NOMO-1 (cell line): Measurements from ENCODE around the gene TRPC3.

Experiments
- DNase-seq, 2 experiments: peaks; one replicate each; lab custom pipeline; 2025; ENCODE audit not compliant: unreplicated experiment in 2 of 2; lab: John Stamatoyannopoulos, UW

The TRPC3 gene

DNA sequence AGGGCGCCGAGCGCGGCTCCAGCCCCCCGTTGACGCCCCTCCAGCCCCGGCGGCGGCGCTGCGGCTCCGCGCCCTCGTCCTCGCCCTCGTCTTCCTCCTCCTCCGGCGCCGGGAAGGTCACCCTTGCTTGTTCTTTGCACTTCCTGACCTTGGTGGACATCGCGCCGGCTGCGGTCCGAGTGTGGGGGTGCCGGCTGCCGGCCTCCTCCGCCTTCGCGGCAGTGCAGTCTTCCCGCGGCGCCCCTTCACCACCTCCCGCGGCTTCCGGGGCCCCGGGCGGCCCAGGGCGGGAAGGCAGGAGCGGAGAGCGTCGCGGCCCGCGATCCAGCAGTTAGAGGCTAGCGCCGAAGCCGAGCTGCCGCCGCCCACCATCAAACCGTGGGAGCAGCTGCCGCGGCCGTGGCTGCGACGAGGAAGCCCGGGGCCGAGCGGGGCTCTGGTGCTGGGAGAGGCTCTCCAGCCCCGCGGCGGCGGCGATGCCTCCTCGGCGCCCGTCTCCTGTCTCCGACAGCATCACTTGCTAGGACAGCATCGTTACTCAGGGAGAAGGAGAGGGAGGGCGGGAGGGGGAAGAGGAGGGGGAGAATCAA, at the start of gene TRPC3:
TRPC3 (minus strand) TSS at position 540 of the 590 bp plus-strand sequence; CDS start at position 160, 380 bp downstream.
- no peak for DNase-seq

- no peak for DNase-seq
Observed at GRCh38 chr4:122000849-122001248, 49.0 kb upstream of the TRPC3 start.

GRCh38 chr4:121998024-121998423, 46.2 kb upstream of the TRPC3 start:
- DNase-seq, result no peak

- no peak for DNase-seq
Observed at GRCh38 chr4:121995790-121996537, 44.1 kb upstream of the TRPC3 start.

- DNase-seq, result no peak
Observed at GRCh38 chr4:121991968-121992367, 40.1 kb upstream of the TRPC3 start.

GRCh38 chr4:121990489-121990888, 38.6 kb upstream of the TRPC3 start:
- no peak for DNase-seq

DNA sequence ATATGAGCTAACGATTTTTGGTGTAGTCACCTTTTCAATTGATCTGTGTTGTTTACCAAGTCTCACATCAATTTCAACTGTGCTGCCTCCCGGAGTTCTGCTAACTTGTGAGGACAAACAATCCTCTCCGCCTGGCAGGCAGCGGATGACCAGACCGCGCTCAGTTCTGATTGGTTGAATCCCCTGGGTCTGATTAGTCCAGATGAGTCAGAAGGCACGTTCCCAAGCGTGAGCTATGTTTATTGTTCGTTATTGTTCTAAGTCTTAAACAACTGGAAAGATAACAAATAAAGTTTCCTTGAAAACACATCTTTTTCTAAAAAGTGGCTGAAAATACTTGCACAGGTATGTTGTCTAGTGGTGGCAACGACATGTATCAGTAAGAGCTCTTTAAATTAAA, 37.9 kb upstream of the TRPC3 start:
- no peak for DNase-seq

- DNase-seq, result no peak
Observed at GRCh38 chr4:121988950-121989349, 37.1 kb upstream of the TRPC3 start.

DNA sequence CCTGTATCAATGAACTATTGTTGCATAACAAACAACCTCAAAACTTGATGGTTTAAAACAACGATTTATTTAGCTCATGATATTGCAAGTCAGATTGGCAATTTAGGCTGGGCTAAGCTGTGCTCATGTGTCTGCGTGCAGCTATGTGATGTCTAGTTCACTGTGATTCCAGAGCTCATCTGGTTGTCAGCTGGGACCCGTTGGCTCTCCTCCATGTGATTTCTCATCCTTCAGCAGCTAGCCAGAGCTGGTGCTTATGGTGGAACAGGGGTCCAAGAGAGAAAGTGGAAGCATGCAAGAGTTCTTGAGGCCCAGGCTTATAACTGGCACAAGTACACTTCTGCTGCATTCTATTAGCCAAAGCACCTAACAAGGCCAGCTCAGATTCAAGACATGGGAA, 28.8 kb upstream of the TRPC3 start:
- no peak for DNase-seq

DNA sequence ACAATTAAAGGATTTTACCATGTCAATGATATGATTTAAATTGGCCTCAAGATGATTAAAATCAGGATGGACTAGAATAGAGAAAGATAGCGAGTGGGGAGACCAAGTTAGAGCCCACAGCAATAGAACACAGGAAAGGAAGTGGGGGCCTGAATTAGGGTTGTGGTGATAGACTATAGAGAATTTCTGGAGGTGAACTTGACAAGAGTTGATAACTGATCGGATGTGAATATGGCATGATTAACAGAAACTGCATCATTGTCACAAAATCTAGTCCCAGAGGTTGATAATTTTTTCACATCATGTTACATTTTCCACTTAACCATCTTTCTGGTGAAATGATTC, 26.3 kb upstream of the TRPC3 start:
- DNase-seq, result no peak

- DNase-seq, result peak; percentile 46 to 47
Observed at GRCh38 chr4:121977251-121978171, 25.7 kb upstream of the TRPC3 start.

DNA sequence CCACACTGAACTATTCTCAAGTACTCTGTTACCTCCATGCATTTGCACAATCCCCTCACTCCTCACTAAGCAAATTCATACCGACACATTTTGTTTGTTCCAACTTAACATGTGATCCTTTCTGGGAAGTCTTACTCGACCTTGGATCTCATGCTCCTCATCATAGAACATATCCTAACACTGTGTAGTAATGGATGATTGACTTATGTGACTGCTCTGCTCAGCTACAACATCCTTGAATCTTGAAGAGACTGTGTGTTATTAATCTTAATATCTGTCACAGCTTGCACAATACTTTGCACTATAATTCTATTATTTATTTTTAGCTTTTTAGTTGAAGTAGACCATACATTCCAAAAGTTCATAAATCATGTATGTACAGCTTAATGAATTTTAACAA, 23.9 kb upstream of the TRPC3 start:
- no peak for DNase-seq

- no peak for DNase-seq
Observed at GRCh38 chr4:121973816-121974215, 22.0 kb upstream of the TRPC3 start.

- DNase-seq, result no peak
Observed at GRCh38 chr4:121968859-121969258, 17.0 kb upstream of the TRPC3 start.

- DNase-seq, result no peak
Observed at GRCh38 chr4:121964958-121965357, 13.1 kb upstream of the TRPC3 start.

DNA sequence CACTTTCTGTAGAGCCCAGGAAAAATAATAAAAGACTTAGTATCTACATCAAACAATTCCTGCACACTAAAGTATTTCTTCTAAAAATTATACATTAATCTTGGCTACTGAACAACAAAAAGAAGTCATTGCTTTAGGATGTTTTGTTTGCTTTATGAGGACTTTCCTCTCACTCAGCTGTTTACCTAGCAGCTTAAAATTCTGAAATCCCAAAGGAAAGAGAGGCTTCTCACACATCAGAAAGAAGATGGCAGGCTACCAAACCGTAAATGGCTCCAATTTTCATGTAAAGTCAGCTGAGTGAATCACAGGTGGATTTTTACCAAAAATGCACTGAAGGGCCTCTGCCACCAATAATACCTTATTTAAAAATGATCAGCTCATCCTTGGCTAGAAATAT, 9.0 kb upstream of the TRPC3 start:
- no peak for DNase-seq

DNA sequence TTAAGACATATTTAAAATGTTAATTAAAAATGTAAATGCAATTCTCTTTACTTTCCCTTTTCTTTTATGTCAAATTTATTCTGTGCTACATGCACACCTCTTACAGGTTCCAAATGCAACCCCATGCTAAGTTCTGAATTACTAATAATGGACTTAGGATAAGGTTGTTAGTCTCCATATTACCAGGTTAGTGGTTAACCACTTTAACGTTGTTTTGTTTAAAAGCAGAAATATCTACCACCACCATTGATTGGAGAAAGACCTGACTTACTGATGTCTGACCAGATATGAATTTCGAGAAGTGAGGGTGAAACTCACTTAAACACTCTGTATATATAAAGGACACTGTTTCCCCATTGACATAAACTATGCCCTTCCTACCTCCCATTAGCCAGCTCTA, 6.9 kb upstream of the TRPC3 start:
- no peak for DNase-seq

- no peak for DNase-seq
Observed at GRCh38 chr4:121957266-121957665, 5.4 kb upstream of the TRPC3 start.

- DNase-seq, result no peak
Observed at GRCh38 chr4:121953860-121954259, 2.0 kb upstream of the TRPC3 start.

- no peak for DNase-seq
Observed at GRCh38 chr4:121952290-121952689, 430 bp upstream of the TRPC3 start.

GRCh38 chr4:121950680-121951520, 960 bp downstream of the TRPC3 start:
- no peak for DNase-seq
